Dermis microvascular lymphatic vessel endothelial cell (primary cell): ENCODE measurements around the gene VAV3. TPM values are rescaled to one million over a fixed set of nuclear protein-coding genes. Genes with fewer than 3 reads are reported as not detected.
"Not testable (repeated sequence)": the region's sequence is repeated elsewhere in the genome, so short reads cannot be mapped to it uniquely, and the experiment has no call there.

Experiments
- DNase-seq, 2 donors: peaks; one replicate each; pipeline versions ENCODE4 v3.0.0 to v3.0.0-alpha.2; 2010; ENCODE audit warnings: low read depth in 2 of 2
- total RNA-seq: library from RNA; depleted of rRNA; stranded (reverse); fragments of >200 nt; gene quantifications from 2 replicates; pipeline ENCODE4 v1.2.1, GENCODE V29; 2014

Gene VAV3
- total RNA-seq, 1 donor from 2014 or later = 36.1 TPM

DNA sequence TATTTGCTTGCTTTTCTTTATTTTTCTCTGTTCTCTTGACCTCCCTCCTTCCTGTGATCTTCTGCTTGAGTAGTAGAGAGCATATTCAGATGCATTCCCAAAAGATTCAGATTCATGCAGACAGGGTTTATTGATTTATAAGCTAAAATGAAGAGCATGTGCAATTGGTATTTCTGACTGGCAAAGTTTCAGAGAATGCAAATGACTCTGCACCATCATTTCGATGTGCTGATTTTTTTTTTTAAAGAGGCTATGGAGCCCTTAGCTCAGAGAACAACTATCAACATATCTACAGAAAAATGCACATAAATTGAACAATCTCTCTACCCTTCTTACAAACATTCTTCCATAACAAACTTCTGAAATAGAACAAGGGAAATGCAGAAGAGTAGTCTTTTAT lies 312.0 kb downstream of the VAV3 start:
- no peak for DNase-seq

DNA sequence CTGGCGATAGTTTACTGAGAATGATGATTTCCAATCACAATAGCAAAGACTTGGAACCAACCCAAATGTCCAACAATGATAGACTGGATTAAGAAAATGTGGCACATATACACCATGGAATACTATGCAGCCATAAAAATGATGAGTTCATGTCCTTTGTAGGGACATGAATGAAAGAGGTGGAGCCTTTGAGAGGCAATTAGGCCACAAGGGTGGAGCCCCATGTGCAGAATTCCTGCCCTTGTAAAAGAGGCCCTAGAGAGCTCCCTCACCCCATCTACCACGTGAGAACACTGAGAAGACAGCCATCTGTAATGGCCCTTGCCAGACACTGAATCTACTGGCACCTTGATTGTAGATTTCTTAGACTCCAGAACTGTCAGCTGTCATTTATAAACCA lies 314.2 kb downstream of the VAV3 start:
- DNase-seq = not testable (repeated sequence)

DNA sequence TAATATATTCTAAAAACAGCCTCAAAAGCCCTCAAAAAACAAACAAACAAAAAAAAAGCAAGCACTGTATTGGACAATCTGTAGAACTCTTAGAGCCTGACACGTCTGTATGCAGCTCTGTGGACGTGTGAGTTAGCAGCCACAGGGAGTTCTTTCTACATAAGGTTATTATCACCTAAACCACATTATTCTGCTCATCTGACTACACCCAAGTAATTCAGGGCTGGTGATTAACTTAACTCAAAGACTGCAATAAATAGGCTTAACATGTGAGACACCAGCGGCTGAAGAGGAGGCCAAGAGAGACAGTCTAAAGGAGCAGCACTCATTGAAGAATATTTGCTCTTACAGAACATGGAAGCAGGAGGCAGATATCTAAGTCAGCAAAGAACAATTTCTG lies 316.0 kb downstream of the VAV3 start:
- no peak for DNase-seq

DNA sequence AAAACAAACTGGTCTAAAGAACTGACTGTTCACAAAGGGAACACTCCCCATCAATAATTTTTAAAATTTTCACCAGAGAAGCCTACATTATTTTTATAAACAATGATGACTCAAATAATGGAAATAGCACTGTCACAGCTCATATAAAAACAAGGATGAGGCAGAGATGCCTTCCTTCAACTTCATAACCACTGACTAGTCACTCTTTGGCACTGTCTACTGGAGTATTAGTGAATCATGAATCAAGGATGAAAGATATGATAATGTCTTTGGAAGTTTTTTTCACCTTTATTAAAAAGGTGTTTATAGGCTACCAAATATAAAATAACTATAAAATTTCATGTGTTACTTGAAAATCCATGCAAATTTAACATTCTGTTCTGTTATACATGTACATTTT lies 316.9 kb downstream of the VAV3 start:
- peak; percentile 20 to 45 for DNase-seq

DNA sequence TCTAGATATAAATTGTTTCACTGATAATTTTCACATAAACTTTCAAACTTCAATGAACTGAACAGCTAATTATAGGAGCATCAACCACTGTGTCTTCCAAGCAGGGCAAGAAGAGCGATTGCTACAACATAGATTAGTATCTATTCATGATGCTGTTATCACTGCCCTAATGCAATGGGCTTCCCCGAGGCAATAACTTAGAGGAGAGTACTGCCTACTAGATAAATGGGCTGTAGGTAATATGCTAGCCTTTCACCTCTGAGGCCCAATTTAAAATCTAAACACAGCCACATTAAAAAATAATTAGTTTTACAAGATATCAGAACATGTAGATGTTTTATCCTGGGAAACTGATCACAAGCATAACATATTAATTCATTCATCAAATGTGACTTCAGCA lies 318.0 kb downstream of the VAV3 start:
- no peak for DNase-seq

DNA sequence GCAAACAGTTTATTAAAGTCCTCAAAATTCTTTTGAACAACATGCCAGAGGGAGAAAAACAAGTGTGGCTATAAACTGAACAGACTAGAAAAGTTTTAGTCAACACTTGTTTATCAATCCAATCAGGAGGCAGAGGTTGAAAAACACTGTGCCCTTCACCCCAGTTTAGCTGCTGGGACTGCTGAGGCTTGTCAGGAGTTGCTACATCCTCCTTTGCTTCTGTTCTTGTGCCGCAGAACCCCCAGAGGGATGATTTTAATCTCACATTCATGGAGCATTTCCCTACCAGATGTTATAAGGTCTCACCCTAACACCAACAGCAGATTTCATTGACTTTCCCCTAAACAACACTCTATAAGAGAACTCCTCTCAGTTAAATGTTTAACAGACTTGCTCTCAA lies 321.2 kb downstream of the VAV3 start:
- DNase-seq = no peak

DNA sequence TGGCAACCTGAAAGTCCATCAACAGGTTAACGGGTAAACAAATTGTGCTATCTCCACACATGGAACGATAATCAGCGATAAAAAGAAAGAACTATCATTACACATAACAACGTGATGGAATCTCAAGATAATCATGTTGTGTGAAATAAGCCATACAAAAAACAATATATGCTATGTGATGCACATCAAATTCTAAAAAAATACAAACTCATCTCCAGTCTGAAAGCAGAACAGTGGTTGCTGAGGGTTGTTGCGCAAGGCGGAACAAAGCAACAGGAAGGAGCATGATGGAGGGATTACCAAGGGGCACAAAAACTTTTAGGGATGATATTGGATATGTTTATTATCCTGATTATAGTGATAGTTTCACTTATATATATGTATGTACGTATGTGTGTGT lies 324.8 kb downstream of the VAV3 start:
- no peak for DNase-seq

DNA sequence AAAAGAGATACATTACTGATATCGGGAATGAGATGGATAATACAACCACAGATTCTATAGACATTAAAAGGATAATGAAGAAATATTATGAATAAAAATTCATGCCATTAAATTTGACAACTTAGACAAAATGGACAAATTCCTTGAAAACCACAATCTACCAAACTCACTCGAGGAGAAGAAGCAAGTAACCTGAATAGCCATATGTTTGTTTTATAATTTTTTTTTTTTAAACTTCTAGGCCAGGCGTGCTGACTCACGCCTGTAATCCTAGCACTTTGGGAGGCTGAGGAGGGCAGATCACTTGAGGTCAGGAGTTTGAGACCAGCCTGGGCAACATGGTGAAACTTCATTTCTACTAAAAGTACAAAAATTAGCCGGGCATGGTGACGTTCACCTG lies 327.9 kb downstream of the VAV3 start:
- no peak for DNase-seq

DNA sequence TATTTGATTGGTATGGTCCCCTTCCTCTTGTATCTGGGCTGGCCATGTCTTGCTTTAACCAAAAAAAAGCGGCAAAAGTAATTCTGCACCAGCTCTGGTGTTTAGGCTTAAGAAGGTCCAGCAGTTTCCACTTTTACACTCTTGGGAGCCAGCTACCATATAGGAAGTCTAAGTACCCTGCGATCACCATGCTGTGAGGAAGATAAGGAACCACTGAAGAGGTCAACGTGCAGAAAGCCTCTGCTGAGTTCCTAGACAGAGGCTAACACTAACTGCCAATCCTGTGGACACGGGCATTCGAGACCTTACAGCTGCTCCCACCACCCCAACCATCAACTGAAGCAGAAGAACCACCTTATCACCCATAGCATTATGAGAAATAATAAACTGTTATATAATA lies 331.4 kb downstream of the VAV3 start:
- no peak for DNase-seq

DNA sequence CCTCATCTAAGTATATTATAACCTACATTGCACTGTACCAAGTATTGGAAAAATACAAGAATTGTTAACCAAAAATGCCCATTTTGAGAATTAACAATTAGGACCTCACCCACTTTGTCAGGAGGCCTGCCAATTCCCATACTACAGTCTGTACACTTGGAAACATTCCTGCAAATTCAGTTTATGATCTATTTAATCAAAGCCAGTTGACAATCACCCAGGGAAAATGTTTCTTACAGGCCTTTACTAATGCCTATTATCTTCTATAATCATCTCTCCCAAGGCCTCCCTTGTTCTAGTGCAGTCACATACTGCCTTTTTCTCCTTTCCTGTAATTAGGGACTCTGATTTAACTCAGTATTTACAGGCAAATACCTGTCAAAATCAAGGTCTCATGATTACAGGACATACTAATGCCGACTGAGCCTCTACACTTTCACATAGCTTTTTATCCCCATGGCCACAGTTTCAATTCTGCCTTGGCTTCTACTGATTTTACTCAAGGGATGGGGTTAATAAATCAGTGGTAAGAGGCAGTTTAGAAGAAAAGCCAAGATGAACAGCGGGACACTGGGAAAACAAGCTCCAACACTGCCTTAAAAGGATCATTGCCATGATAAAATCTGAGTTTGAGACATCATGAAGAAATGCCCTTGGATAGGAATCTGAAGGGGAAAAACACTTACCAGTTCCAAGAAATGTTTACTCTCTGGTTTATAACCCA lies 338.7 kb downstream of the VAV3 start:
- no peak for DNase-seq

DNA sequence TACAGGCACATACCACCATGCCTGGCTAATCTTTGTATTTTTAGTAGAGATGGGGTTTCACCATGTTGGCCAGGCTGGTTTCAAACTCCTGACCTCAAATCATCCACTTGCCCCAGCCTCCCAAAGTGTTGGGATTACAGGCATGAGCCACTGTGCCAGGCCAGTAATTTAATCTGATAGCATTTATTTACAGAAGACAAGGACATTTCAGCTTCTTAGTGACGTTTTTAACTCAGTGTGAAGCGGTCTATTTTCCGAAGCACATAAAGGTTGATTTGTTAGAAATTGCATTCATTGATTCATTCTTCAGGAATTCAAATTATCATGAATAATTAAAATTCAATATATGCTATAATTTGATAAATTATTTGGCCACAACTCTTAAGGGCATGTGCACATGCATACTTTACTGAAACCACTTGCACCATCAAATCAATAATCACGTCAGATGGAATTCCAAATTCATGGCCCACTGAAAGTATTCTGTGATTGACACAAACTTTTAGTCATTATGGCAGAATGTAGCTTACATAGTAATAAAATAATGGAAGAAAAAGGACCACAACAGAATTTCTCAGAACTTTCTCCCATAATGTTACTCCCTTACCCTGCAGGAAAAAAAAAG lies 339.5 kb downstream of the VAV3 start:
- DNase-seq = no peak

DNA sequence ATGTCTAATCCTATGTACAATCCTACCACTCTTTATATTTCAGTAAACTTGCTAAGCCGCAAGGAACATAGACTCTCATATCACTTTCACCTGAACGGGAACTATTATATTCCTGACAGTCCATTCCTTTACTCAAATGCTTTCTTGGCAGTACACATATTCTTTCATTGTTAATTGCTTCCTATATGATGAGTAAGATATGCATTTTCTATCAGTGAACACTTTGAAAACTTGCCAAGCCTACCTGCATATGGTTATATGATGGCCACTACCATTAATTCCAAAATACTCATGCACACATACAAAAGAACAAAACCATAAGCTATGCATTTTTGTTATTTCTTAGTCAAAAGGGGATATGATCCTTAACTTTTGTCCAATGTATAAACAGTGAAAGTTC lies 341.5 kb downstream of the VAV3 start:
- DNase-seq = no peak

DNA sequence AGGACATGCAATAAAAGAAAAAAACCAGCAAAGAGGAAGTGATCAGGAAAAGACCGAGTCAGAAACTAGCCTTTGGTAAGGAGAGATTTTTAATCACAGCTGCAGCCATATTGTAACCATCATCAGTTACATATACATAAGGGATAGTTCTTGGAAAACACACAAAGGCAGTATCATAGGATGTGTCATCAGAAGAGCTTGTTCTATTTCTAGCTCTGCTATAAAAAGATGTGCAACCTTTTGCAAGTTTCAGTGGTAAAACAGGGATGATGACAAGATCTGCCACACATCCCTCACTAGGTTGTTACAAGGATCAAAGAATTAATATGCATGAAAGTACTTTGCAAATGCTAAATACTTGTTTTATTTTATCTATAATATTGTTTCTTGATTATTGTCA lies 342.0 kb downstream of the VAV3 start:
- no peak for DNase-seq

DNA sequence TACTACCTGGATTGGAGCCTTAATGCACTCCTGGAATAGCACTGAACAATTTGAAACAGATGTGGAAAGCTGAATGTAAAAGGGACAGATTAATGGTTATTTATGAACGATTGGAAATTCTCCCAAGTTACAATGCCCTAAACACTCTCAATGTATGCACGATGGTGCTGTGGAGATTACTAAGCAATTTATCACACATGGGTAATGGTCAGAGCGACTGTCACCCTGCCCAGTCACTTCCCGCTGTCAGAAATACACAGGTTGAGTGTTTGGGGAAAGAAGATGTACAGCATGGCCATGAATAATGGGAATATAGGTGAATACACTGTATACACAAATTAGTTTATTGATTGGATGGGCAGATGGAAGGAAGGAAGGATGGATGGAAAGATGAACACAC lies 342.4 kb downstream of the VAV3 start:
- DNase-seq = no peak

DNA sequence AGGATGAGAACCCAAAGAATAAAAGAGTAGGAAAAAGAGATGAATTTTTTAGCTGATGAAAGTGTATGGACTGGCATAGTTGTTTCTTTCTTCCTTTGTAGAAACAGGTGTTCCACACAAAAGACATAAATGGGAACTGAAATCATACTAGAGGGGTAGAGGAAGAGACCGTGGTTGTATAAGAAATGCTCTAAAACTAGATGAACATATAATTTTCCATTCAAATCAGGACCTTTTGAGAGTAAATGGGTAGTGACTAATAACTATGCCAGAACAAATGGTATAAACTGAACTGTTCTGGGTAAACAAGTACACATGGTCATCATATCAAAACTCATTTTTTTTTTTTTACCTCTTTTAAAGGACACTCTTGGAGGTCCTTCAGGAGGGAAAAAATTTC lies 344.2 kb downstream of the VAV3 start:
- no peak for DNase-seq

DNA sequence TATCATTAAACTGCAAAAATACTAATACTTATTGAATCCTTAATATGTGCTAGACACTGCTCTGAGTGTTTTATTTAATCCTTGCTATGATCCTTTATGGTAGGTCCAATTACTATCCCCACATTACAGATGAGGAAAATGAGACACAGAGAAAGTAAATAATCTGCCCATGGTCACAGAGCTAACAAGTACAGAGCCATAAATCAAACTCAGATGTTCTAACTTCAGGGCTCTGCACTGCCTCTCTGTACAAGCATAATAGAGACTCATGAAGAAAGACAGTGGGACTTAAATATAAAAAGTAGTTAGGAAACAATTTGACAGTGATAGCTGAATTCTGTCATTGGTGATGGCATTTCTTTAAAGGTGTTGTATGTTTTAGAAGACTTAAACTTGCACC lies 346.4 kb downstream of the VAV3 start:
- DNase-seq = no peak

DNA sequence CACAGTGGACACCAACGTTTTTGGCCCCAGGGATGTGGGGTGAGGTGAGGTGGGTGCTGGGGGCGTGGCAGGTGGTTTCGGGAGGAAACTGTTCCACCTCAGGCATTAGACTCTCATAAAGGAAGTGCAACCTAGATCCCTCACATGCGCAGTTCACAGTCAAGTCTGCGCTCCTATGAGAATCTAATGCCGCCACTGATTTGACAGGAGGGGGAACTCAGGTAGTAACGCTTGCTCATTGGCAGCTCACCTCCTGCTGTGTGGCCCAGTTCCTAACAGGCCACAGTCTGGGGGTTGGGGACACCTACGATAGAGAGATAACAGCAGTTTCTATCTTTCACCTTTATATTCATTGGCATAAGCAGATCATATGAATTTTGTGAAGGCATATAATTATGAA lies 347.1 kb downstream of the VAV3 start:
- no peak for DNase-seq

DNA sequence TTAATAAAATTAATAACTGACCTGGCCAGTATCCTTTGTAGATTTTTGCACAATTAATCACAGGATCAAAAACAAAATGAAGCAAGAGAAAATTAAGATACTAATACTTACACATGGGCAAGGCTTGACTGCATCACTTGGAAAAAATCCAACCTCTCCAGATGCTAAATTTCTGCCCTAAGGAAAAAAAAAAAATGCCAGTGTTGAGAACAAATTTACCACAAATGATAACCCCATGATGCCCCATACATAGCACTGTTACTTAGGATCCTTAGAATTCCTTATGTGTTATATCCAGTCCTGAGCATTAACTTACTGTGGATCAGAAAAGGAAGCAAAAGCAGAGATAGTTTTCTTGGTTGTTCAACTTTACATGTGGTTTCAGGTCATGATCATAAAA lies 347.5 kb downstream of the VAV3 start:
- no peak for DNase-seq

DNA sequence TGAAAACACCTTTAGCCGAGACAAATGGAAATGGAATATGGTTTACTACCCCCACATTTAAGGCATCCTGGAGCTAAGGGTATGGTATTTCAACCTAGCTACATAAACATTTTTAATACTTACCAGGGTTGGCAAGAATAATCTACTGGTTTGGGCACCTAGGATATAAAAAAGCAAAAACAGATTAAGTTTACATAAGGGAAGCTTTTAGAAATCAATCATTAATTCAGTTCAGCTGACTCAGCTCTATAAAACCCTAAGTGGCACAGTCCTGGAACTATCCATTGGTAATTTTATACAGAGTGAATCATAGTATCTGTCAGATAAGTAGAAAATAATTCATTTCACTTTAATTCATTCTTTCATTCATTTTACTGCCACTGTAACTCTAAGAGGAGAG lies 355.2 kb downstream of the VAV3 start:
- no peak for DNase-seq

DNA sequence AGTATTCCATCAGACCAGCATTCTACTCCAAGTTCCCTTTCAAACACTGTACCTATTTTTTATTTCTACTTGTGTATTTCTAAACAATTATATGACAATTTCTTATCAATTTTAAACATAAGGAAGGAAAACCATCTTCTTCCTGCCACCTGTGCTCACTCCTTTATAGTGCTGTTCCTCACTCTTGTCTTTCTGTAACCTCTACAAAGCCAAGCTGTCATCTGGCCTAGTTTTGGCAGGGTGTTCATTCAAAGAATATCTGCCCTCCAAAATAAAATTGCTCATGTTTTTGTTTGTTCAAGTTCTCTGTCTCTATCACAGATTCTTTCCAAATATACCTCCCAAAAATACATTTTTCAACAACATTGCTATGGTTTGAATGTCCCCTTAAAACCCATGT lies 360.2 kb downstream of the VAV3 start:
- no peak for DNase-seq

DNA sequence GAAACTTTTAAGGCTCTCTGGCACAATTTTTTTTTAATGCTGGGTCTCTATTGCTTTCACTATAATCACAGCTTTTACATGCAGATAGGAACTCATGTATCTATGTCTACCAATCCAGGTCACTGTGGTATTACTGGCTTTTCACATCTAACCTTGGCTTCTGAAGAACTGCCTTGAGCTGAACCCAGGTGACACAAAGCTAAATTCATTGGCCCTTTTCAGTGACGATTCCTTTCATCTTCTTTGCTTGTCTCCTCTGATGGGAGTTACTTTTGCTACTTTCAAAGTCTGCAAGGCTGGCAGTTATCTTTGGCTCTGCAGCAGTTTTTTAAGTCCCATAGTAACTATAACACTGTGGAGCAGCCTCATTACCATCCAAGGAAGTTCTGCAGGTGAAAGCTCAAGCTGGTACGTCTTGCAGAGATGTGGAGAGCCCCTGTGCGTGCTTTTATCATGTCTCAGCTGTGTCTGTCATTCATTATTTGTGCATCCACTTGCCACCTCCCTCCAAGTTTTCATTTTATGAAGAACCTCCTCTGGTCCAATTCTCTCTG lies 364.3 kb downstream of the VAV3 start:
- no peak for DNase-seq

DNA sequence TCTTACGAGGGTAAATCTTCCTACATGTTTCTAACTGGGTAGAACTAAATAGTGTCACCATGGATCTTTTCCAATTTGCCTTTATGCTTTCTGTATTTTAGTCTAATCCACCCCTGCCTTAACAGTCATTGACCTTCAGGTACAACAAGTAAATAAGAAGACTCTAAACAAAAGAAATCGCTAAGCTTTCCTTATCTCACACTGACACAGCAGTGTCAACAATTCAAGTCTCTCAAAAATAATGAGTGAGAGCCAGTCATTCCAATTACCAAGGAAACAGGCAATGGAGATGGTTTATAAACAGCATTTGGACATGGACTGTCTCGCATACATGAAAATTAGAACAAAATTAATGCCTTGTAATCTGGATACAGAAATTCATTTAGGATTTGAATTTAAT lies 365.8 kb downstream of the VAV3 start:
- no peak for DNase-seq

DNA sequence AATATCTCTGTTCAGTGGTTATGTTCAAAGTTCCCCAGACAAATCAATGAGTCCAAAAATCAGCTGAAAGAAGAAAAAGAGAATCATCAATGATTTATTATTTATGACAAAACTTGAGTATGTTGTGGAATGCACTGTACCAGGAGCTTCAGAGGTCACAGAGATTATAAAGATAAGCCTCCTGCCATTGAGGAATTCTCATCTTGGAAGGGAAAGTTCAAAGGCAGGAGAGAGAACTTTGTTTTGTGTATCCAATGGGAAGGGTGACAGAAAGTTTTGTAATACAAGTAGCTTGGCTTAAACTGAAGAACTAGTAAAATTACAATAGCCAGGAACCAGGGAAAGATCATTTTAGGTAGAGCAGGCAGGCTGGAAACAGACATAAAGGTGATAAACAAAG lies 367.7 kb downstream of the VAV3 start:
- DNase-seq = no peak
